Endothelial cell (in vitro differentiated cells): ENCODE data around the gene CSNK1A1L. TPM values are rescaled to one million over a fixed set of nuclear protein-coding genes. Genes with fewer than 3 reads are reported as not detected.

Experiments used
- DNase-seq: peaks from one replicate; pipeline ENCODE4 v3.0.0; 2021; ENCODE audit warnings: low spot score
- H3K27ac Mint-ChIP-seq: one replicate; pipeline ENCODE4 v1.8.0; 2021; ENCODE audit warnings: mixed read lengths, inconsistent platforms; ENCODE audit not compliant: unreplicated experiment
- H3K27me3 Mint-ChIP-seq: one replicate; pipeline ENCODE4 v1.8.0; 2021; ENCODE audit warnings: mild to moderate bottlenecking, moderate library complexity, mixed read lengths, inconsistent platforms; ENCODE audit not compliant: unreplicated experiment
- H3K36me3 Mint-ChIP-seq: one replicate; pipeline ENCODE4 v1.8.0; 2021; ENCODE audit warnings: mild to moderate bottlenecking, low read depth, mixed read lengths, inconsistent platforms; ENCODE audit not compliant: unreplicated experiment
- H3K4me1 Mint-ChIP-seq: one replicate; pipeline ENCODE4 v1.8.0; 2021; ENCODE audit warnings: mild to moderate bottlenecking, mixed read lengths, inconsistent platforms; ENCODE audit not compliant: unreplicated experiment
- H3K4me3 Mint-ChIP-seq: one replicate; pipeline ENCODE4 v1.8.0; 2021; ENCODE audit warnings: mild to moderate bottlenecking, mixed read lengths, inconsistent platforms; ENCODE audit not compliant: unreplicated experiment
- H3K9me3 Mint-ChIP-seq: one replicate; pipeline ENCODE4 v1.8.0; 2021; ENCODE audit warnings: mixed read lengths, inconsistent platforms; ENCODE audit not compliant: unreplicated experiment
- CTCF ChIP-seq: fragments of 200-600 bp; sonication (generic); IDR thresholded peaks from one replicate; pipeline ENCODE4 v1.5.0; 2021; ENCODE audit warnings: antibody characterized with exemption; ENCODE audit not compliant: unreplicated experiment
- total RNA-seq: library from RNA; stranded (reverse); fragmentation: NEBNext Ultra II Directional; extraction: Animal tissue kit (Norgen Biotek cat#: 25700); gene quantifications from one replicate; pipeline ENCODE4 v1.2.1, GENCODE V29; 2021; ENCODE audit not compliant: unreplicated experiment

Gene CSNK1A1L
- total RNA-seq, 1 donor from 2014 or later: not detected

- no peaks in the 10 kb centered on the region for H3K9me3 Mint-ChIP-seq
- no peaks in the 10 kb centered on the region for H3K36me3 Mint-ChIP-seq
- no peaks in the 10 kb centered on the region for H3K27me3 Mint-ChIP-seq
- TF ChIP-seq CTCF: no peak
- no peak for DNase-seq
- no peak overlapping the region for H3K4me3 Mint-ChIP-seq
- no peaks in the 10 kb centered on the region for H3K4me1 Mint-ChIP-seq
- no peak overlapping the region for H3K27ac Mint-ChIP-seq
These were observed 2.6 kb downstream of the CSNK1A1L start for GRCh38 chr13:37102896-37103295.

GRCh38 chr13:37101201-37101600, 4.3 kb downstream of the CSNK1A1L start:
- H3K27ac Mint-ChIP-seq: no peak overlapping the region
- H3K27me3 Mint-ChIP-seq: no peaks in the 10 kb centered on the region
- H3K4me1 Mint-ChIP-seq: no peaks in the 10 kb centered on the region
- no peaks in the 10 kb centered on the region for H3K9me3 Mint-ChIP-seq
- H3K4me3 Mint-ChIP-seq: no peak overlapping the region
- no peaks in the 10 kb centered on the region for H3K36me3 Mint-ChIP-seq
- no peak for DNase-seq
- no peak for TF ChIP-seq CTCF

- DNase-seq: no peak
- Mint-ChIP-seq H3K4me1 (no peaks in the 10 kb centered on the region), H3K9me3 (no peaks in the 10 kb centered on the region), H3K36me3 (no peaks in the 10 kb centered on the region), H3K27me3 (no peaks in the 10 kb centered on the region), H3K27ac (no peak overlapping the region), H3K4me3 (no peak overlapping the region)
- TF ChIP-seq CTCF: no peak
These were observed 4.7 kb downstream of the CSNK1A1L start for GRCh38 chr13:37100731-37101130.

DNA sequence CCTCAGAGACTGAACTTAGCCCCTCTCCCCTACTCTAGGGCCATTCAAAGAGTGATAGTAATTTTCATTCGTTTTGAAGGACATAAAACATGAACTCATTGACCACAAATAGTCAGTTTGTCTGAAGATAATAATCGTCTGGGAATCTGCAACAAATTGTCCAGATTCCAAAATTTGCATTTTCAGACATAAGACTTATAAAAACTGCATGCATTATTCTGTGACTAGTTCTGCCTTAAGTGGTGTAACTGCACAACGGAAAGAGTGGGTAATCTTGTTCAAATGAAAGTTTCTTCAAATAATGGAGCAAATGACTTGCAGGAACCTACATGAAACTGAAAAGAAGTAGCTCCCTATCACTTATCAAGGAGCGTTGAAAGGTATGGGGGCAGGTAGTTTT, 8.4 kb downstream of the CSNK1A1L start:
- DNase-seq: no peak
- Mint-ChIP-seq H3K4me3 (no peak overlapping the region), H3K36me3 (no peaks in the 10 kb centered on the region), H3K9me3 (no peaks in the 10 kb centered on the region), H3K27me3 (no peaks in the 10 kb centered on the region), H3K4me1 (no peaks in the 10 kb centered on the region), H3K27ac (no peak overlapping the region)
- no peak for TF ChIP-seq CTCF

DNA sequence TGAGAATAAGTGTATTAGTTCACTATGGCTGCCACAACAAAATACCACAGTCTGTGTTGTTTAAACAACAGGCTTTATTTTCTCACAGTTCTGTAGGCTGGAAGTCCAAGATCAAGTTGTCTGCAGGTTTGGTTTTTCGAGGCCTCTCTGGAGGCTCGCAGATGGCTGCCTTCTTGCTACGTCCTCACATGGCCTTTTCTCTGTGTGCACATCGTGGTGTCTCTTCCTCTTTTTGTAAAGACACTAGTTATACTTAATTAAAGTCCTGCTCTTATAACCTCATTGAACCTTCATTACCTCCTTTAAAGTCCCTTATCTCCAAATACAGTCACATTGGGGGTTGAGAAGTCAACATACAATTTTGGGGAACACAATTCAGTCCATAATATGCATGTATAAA, 10.6 kb downstream of the CSNK1A1L start:
- Mint-ChIP-seq H3K4me1 (no peaks in the 10 kb centered on the region), H3K27ac (no peak overlapping the region), H3K9me3 (no peaks in the 10 kb centered on the region)

More for the DNA sequence above, 10.6 kb downstream of the CSNK1A1L start:
- no peak for TF ChIP-seq CTCF
- Mint-ChIP-seq H3K27me3 (no peaks in the 10 kb centered on the region), H3K4me3 (no peak overlapping the region), H3K36me3 (no peaks in the 10 kb centered on the region)
- DNase-seq: no peak
